Ovary (tissue), 9 donors: ENCODE measurements around the gene GASK1A. TPM values are rescaled to one million over a fixed set of nuclear protein-coding genes. Genes with fewer than 3 reads are reported as not detected.

ENCODE experiments used
- DNase-seq, 5 donors: peaks; one replicate each; pipeline ENCODE4 v3.0.0-alpha.2; 2019 to 2020
- H3K27ac ChIP-seq, 2 donors: fragments of 200-600 bp; one replicate each; pipeline versions ENCODE4 v1.5.1 to v1.8.0; 2019 to 2022
- H3K27me3 ChIP-seq: fragments of 200-600 bp; one replicate; pipeline ENCODE4 v1.8.0; 2022
- H3K36me3 ChIP-seq: fragments of 200-600 bp; sonication (generic); one replicate; pipeline ENCODE4 v1.5.1; 2019
- H3K4me1 ChIP-seq: one replicate; pipeline ENCODE4 v1.8.1; 2013; ENCODE audit warnings: mild to moderate bottlenecking, moderate library complexity; ENCODE audit not compliant: insufficient read depth
- H3K4me3 ChIP-seq: fragments of 200-600 bp; sonication (generic); one replicate; pipeline ENCODE4 v1.5.1; 2017
- H3K9me3 ChIP-seq, 2 donors: fragments of 200-600 bp in 1 of 2; sonication (generic) in 1 of 2; one replicate each; pipeline versions ENCODE4 v1.5.1 to v1.8.1; 2013 to 2019; ENCODE audit warnings: mild to moderate bottlenecking in 1 of 2, moderate library complexity in 1 of 2
- EP300 ChIP-seq: sonication (generic); formaldehyde crosslinking; IDR thresholded peaks from one replicate; pipeline ENCODE4 v1.6.1; 2017; ENCODE audit warnings: antibody characterized with exemption
- POLR2A ChIP-seq: fragments of 450-650 bp; IDR thresholded peaks from one replicate; pipeline ENCODE4 v1.6.1; 2017; ENCODE audit warnings: antibody characterized with exemption, mild to moderate bottlenecking, moderate library complexity
- WGBS, 3 donors: extraction: QIAGEN DNeasy Blood & Tissue Kit in 1 of 3; methylation state at CpG; one replicate each; pipeline versions ENCODE4 v1.1.5 to v1.1.7; 2013 to 2017; 5-methylcytosine and 5-hydroxymethylcytosine counted together
- intact Hi-C, 4 donors: fragments of 100-400 bp; cut with DNase I; formaldehyde crosslinking; loops; one replicate each; pipeline versions ENCODE4 v1.11.0 to v1.15.1; 2022 to 2023
- polyA plus RNA-seq, 2 donors: library from polyadenylated mRNA; stranded (reverse); fragments of 200-250 nt in 1 of 2; fragments of 350-450 nt in 1 of 2; fragmentation: Illumina TruSeq in 1 of 2; extraction: RNeasy Lipid Tissue Mini Kit (QIAGEN cat#74804) in 1 of 2; gene quantifications; one replicate each; pipeline ENCODE4 v1.2.3, GENCODE V29; 2013 to 2014
- total RNA-seq, 7 donors: library from RNA; depleted of rRNA in 2 of 7; stranded (reverse); fragments of >200 nt in 2 of 7; fragmentation: NEBNext Ultra II Directional in 3 of 7; extraction: Animal tissue kit (Norgen Biotek cat#: 25700) in 3 of 7; gene quantifications; one replicate each; pipeline versions ENCODE4 v1.1.0 to v1.2.4, GENCODE V29; 2016 to 2023
- TF ChIP-seq, protein P1 (sequence below), 3 donors: fragments of 450-650 bp in 2 of 3; fragments of 200-600 bp in 1 of 3; IDR thresholded peaks; one replicate each; pipeline versions ENCODE4 v1.5.1 to v1.8.0; 2016 to 2022; ENCODE audit warnings: antibody characterized with exemption in 3 of 3, mild to moderate bottlenecking in 1 of 3
- donor health status: DM: no; HTN: no; CAD: no; lungs with moderate emphysema.
- donor health status: DM: no; HTN: no; CAD: no.
- donor health status: Bipolar disorder and iron deficiency.
- donor health status: DM: yes; HTN: yes; CAD: no.
- donor health status: DM: no; HTN: no; CAD: no.
- donor health status: DM: yes; HTN: yes; CAD: no.

GASK1A gene
- total and polyA plus RNA-seq, 9 donors: 5.4 to 41.3 (median 19.4) TPM

- peaks cover 23% of the 10 kb centered on the region for H3K4me1 ChIP-seq
- WGBS, 3 donors: 34 to 41% (median 37%) methylated on average over 2 of the region's 2 CpGs
- H3K9me3 ChIP-seq: no peaks in the 10 kb centered on the region
- no peaks in the 10 kb centered on the region for H3K36me3 ChIP-seq
- intact Hi-C loops: loop anchor here in 1 of 4 donors (10.0 kb wide), 1 partner anchor 108 kb away; the partner anchor contains the start of gene POMGNT2
- TF ChIP-seq EP300 (no peak), POLR2A (no peak)
- TF ChIP-seq, protein P1, sequence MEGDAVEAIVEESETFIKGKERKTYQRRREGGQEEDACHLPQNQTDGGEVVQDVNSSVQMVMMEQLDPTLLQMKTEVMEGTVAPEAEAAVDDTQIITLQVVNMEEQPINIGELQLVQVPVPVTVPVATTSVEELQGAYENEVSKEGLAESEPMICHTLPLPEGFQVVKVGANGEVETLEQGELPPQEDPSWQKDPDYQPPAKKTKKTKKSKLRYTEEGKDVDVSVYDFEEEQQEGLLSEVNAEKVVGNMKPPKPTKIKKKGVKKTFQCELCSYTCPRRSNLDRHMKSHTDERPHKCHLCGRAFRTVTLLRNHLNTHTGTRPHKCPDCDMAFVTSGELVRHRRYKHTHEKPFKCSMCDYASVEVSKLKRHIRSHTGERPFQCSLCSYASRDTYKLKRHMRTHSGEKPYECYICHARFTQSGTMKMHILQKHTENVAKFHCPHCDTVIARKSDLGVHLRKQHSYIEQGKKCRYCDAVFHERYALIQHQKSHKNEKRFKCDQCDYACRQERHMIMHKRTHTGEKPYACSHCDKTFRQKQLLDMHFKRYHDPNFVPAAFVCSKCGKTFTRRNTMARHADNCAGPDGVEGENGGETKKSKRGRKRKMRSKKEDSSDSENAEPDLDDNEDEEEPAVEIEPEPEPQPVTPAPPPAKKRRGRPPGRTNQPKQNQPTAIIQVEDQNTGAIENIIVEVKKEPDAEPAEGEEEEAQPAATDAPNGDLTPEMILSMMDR (IDR thresholded peaks at IDR 0.05): no peak
- no peaks in the 10 kb centered on the region for H3K27me3 ChIP-seq
- H3K4me3 ChIP-seq: no peak overlapping the region
- peak overlapping the region in 1 of 2 donors; percentile 29 for H3K27ac ChIP-seq
- peak in 2 of 5 donors; percentile 42 to 49 for DNase-seq
Measured at GRCh38 chr3:42996633-42997075, 17.5 kb downstream of the GASK1A start.

DNA sequence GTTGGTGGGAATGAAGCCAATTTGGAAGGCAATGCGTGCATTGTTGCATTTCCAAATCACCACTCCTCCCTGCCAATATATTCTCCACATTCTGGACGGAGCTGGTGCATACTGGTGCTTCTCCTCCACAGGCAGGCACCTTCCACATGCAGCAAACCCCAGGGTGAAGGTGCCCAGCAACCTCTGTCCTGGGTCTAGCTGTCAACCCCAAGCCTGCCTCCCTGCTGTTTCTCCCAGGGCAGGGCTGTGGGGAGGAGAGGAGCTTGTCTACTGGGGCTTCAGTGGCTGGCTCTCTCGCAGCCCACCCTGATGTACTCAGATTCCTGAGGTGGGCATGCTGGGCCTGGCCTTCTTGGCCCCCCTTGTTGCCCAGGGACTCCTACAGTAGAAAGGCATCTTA, 20.1 kb downstream of the GASK1A start:
- DNase-seq: no peak
- no peaks in the 10 kb centered on the region for H3K36me3 ChIP-seq
- H3K27me3 ChIP-seq: no peaks in the 10 kb centered on the region
- peak overlapping the region in 1 of 2 donors; percentile 84 for H3K27ac ChIP-seq
- WGBS, 3 donors: 66 to 74% (median 73%) methylated on average over 3 of the region's 3 CpGs
- no peak for TF ChIP-seq POLR2A
- TF ChIP-seq, protein P1 (IDR thresholded peaks at IDR 0.05): no peak
- no peak for TF ChIP-seq EP300
- H3K9me3 ChIP-seq: no peaks in the 10 kb centered on the region
- intact Hi-C loops: loop anchor here in 1 of 4 donors (10.0 kb wide), 1 partner anchor 106 kb away; the partner anchor contains the start of gene POMGNT2
- H3K4me3 ChIP-seq: no peak overlapping the region
- H3K4me1 ChIP-seq: peaks cover 27% of the 10 kb centered on the region

DNA sequence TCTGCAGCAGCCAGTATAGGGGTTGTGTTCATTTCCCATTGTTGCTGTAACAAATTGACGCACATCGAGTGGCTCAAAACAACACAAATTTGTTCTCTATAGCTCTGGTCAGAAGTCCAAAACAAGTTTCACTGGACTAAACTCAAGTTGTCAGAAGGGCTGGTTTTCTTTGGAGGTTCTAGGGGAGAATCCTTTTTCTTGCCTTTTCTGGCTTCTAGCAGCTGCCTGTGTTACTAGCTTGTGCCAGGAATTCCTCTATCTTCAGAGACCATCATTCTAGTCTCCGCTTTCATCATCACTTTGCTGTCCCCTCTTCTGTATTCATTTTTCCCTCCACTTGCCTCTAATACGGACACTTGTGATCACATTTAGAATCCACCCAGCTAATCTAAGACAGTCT, 20.5 kb downstream of the GASK1A start:
- 73 to 89% (median 81%) methylated on average over 4 of the region's 4 CpGs for WGBS, 3 donors
- Histone ChIP-seq H3K27me3 (no peaks in the 10 kb centered on the region), H3K9me3 (no peaks in the 10 kb centered on the region), H3K4me3 (no peak overlapping the region), H3K36me3 (no peaks in the 10 kb centered on the region), H3K4me1 (peaks cover 27% of the 10 kb centered on the region), H3K27ac (peak overlapping the region in 1 of 2 donors; percentile 84)
- TF ChIP-seq POLR2A (no peak), EP300 (no peak)
- TF ChIP-seq, protein P1 (IDR thresholded peaks at IDR 0.05): no peak
- intact Hi-C loops: loop anchor here in 1 of 4 donors (10.0 kb wide), 1 partner anchor 105 kb away; the partner anchor contains the start of gene POMGNT2
- DNase-seq: no peak

GRCh38 chr3:43000387-43000786, 21.3 kb downstream of the GASK1A start:
- no peak overlapping the region for H3K4me3 ChIP-seq
- H3K27ac ChIP-seq: peak overlapping the region; percentile 54 to 84
- intact Hi-C loops: no loop called here
- no peak for DNase-seq
- no peaks in the 10 kb centered on the region for H3K9me3 ChIP-seq
- 60 to 78% (median 77%) methylated on average over 4 of the region's 4 CpGs for WGBS, 3 donors
- TF ChIP-seq EP300 (no peak), POLR2A (no peak)
- TF ChIP-seq, protein P1 (IDR thresholded peaks at IDR 0.05): no peak
- H3K4me1 ChIP-seq: peaks cover 27% of the 10 kb centered on the region
- H3K27me3 ChIP-seq: no peaks in the 10 kb centered on the region
- no peaks in the 10 kb centered on the region for H3K36me3 ChIP-seq
